Endothelial cell of umbilical vein (primary cell): ENCODE results near the gene TICAM2.

Source experiments
- CTCF ChIP-seq, 2 donors: IDR thresholded peaks; 1 replicate in 1 of 2; 2 replicates in 1 of 2; pipeline ENCODE4 v1.5.1; 2011; ENCODE audit warnings: low read length in 2 of 2, mild to moderate bottlenecking in 2 of 2, moderate library complexity in 2 of 2, control low read depth in 1 of 2, inconsistent platforms in 1 of 2, low read depth in 1 of 2; ENCODE audit not compliant: insufficient read depth in 1 of 2; ENCODE audit errors: extremely low read depth in 1 of 2
- EZH2 ChIP-seq: IDR thresholded peaks from 2 replicates; pipeline ENCODE4 v1.6.1; 2012; ENCODE audit warnings: borderline replicate concordance, low read depth, mild to moderate bottlenecking, moderate library complexity, low read length, inconsistent platforms; ENCODE audit not compliant: severe bottlenecking
- FOS ChIP-seq: IDR thresholded peaks from 2 replicates; pipeline ENCODE4 v1.6.1; 2011; ENCODE audit warnings: mild to moderate bottlenecking, low read length, moderate library complexity, borderline replicate concordance; ENCODE audit not compliant: insufficient read depth
- JUN ChIP-seq: IDR thresholded peaks from 2 replicates; pipeline ENCODE4 v1.6.1; 2011; ENCODE audit warnings: borderline replicate concordance, low read depth; ENCODE audit not compliant: insufficient read length, insufficient read depth
- MYC ChIP-seq: IDR thresholded peaks from one replicate; pipeline ENCODE4 v1.6.1; 2011; ENCODE audit warnings: mild to moderate bottlenecking, low read depth, low read length
- POLR2A ChIP-seq: IDR thresholded peaks from 2 replicates; pipeline ENCODE4 v1.6.1; 2012; ENCODE audit warnings: low read depth, mild to moderate bottlenecking, control low read depth, low read length
- POLR2AphosphoS5 ChIP-seq: IDR thresholded peaks from 2 replicates; pipeline ENCODE4 v1.6.1; 2012; ENCODE audit warnings: low read depth, mild to moderate bottlenecking, control low read depth, low read length, moderate library complexity; ENCODE audit not compliant: insufficient read depth

DNA sequence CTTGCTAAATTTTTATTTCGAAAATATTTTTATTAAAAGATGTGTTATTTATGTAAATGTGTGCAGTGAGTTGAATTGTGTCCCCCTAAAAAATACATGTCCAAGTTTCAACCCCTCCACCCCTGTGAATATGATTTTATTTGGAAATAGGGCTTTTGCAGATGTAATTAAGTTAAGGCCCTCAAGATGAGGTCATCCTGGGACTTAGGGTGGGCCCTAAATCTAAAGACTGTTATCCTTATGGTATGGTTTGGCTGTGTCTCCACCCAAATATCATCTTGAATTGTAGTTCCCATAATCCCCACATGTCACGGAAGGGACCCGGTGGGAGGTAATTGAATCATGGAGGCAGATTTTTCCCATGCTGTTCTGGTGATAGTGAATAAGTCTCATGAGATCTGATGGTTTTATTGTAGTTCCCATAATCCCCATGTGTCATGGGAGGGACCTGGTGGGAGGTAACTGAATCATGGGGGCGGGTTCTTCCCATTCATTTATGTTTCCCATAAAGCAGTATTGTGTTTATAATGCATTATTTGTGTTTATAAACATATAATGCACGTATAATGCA lies 25.1 kb upstream of the TICAM2 start:
- TF ChIP-seq CTCF (IDR thresholded peaks at IDR 0.05; ENCODE audit: extremely low read depth in 1 of 2, insufficient read depth in 1 of 2, low read depth in 1 of 2, low read length in 2 of 2) = no peak
- TF ChIP-seq EZH2 = no peak
- no peak for TF ChIP-seq POLR2A
- no peak for TF ChIP-seq MYC
- TF ChIP-seq JUN = no peak
- no peak for TF ChIP-seq POLR2AphosphoS5
- no peak for TF ChIP-seq FOS
